Esophagus muscularis mucosa (tissue), 4 donors: Measurements from ENCODE around the gene FAM131C.

ENCODE experiments used
- EP300 ChIP-seq: sonication (generic); formaldehyde crosslinking; IDR thresholded peaks from one replicate; pipeline ENCODE4 v1.6.1; 2017; ENCODE audit warnings: antibody characterized with exemption
- POLR2A ChIP-seq: fragments of 450-650 bp; IDR thresholded peaks from one replicate; pipeline ENCODE4 v1.6.1; 2017; ENCODE audit warnings: antibody characterized with exemption, moderate library complexity, mild to moderate bottlenecking, low read depth
- POLR2AphosphoS5 ChIP-seq, 2 donors: sonication (generic); formaldehyde crosslinking; IDR thresholded peaks; one replicate each; pipeline ENCODE4 v1.6.1; 2017; ENCODE audit warnings: antibody characterized with exemption in 2 of 2
- TF ChIP-seq, protein P1 (sequence below), 3 experiments: fragments of 200-600 bp in 2 of 3; fragments of 450-650 bp in 1 of 3; sonication (generic) in 2 of 3; IDR thresholded peaks; one replicate each; pipeline ENCODE4 v1.5.1; 2017 to 2019; ENCODE audit warnings: antibody characterized with exemption in 3 of 3, mild to moderate bottlenecking in 2 of 3, moderate library complexity in 1 of 3

DNA sequence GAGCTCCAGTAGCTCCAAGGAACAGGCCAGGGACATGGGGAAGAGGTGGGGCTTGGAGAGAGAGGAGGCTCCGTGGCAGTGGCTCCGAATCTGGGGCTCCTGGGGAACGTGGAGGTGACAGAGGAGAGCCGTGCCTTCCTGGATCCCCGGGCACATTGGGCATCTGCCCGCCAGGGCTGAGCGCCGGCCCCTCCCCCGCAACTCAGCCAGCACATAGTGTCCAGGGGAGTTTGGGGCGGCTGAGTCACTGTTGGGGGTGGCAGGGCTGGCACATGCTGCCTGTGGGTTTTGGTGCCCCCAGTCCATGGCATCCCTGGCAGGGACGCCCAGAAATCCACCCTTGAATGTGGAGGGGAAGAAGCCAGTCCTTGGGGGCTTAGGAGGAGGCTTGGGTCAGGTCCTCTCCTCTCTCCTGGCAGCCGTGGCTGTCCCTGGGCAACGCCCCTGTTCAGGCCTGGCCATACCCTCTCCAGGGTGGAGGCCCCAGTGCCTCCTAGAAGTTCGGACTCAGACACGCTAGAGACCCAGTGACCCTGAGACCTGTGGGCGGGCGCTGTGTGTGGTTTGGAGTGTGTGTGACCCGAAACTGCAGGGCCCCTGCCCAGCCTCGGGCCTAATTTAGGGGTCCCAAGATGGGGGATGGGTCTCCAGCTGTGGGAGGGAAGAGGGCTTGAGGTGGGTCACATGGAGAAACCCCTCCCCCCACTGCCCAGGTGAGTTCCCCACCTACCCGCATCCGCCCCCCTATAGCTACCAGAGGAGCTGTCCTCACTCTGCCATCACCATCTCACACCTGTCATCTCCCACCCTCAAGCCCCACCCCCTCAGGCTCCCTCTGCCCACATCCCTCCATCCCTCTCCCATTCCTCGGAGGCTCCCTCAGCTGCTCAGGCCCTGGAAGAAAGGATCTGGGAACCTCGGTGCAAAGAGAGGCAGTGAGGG is 57.2 kb downstream of the FAM131C start:
- TF ChIP-seq EP300 (peak; percentile 88), POLR2A (peak; percentile 26), POLR2AphosphoS5 (IDR thresholded peaks at IDR 0.05) (peak; percentile 85 to 96)
- TF ChIP-seq, protein P1, sequence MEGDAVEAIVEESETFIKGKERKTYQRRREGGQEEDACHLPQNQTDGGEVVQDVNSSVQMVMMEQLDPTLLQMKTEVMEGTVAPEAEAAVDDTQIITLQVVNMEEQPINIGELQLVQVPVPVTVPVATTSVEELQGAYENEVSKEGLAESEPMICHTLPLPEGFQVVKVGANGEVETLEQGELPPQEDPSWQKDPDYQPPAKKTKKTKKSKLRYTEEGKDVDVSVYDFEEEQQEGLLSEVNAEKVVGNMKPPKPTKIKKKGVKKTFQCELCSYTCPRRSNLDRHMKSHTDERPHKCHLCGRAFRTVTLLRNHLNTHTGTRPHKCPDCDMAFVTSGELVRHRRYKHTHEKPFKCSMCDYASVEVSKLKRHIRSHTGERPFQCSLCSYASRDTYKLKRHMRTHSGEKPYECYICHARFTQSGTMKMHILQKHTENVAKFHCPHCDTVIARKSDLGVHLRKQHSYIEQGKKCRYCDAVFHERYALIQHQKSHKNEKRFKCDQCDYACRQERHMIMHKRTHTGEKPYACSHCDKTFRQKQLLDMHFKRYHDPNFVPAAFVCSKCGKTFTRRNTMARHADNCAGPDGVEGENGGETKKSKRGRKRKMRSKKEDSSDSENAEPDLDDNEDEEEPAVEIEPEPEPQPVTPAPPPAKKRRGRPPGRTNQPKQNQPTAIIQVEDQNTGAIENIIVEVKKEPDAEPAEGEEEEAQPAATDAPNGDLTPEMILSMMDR (IDR thresholded peaks at IDR 0.05), result no peak
